Bronchial epithelial cell (primary cell): ENCODE data around the gene MMP12. TPM values are rescaled to one million over a fixed set of nuclear protein-coding genes. Genes with fewer than 3 reads are reported as not detected.

Source experiments
- DNase-seq: peaks from one replicate; pipeline ENCODE4 v3.0.0-alpha.2; 2010; ENCODE audit warnings: low read depth
- FAIRE-seq: peaks from 2 replicates; lab custom pipeline; 2011; peaks lifted over from hg19 to GRCh38; lab: Jason Lieb, UNC
- H3K27me3 ChIP-seq: 2 replicates; pipeline ENCODE4 v1.5.1; 2011; ENCODE audit warnings: low read length; ENCODE audit not compliant: control insufficient read depth, insufficient read depth
- H3K36me3 ChIP-seq: 2 replicates; pipeline ENCODE4 v1.5.1; 2011; ENCODE audit warnings: low read length; ENCODE audit not compliant: control insufficient read depth, insufficient read depth
- H3K4me3 ChIP-seq: 2 replicates; pipeline ENCODE4 v1.5.1; 2011; ENCODE audit warnings: mild to moderate bottlenecking, low read depth, low read length, control low read depth
- CTCF ChIP-seq: IDR thresholded peaks from 2 replicates; pipeline ENCODE4 v1.5.1; 2011; ENCODE audit warnings: mild to moderate bottlenecking, moderate library complexity, low read length, control low read depth, inconsistent platforms; ENCODE audit not compliant: insufficient read depth, severe bottlenecking
- total RNA-seq: library from RNA; depleted of rRNA; stranded (reverse); fragments of >200 nt; gene quantifications from 2 replicates; pipeline ENCODE4 v1.2.1, GENCODE V29; 2014

The MMP12 gene
- total RNA-seq = not detected in 2 replicates

GRCh38 chr11:102874852-102875251 lies at the start of gene MMP12:
TSS of gene MMP12 (minus strand) at chr11:102874982. CDS start at chr11:102874937, 45 bp downstream.
- FAIRE-seq (no peak), DNase-seq (peak; percentile 40)
- Histone ChIP-seq H3K27me3 (no peaks in the 10 kb centered on the region), H3K4me3 (no peak within 1 kb of the TSS), H3K36me3 (no peaks in the 10 kb centered on the region)
- TF ChIP-seq CTCF = no peak

GRCh38 chr11:102921587-102922220 lies 46.9 kb upstream of the MMP12 start:
- Histone ChIP-seq H3K4me3 (no peak overlapping the region), H3K27me3 (no peaks in the 10 kb centered on the region), H3K36me3 (no peaks in the 10 kb centered on the region)
- no peak for FAIRE-seq
- DNase-seq = no peak
- no peak for TF ChIP-seq CTCF

DNA sequence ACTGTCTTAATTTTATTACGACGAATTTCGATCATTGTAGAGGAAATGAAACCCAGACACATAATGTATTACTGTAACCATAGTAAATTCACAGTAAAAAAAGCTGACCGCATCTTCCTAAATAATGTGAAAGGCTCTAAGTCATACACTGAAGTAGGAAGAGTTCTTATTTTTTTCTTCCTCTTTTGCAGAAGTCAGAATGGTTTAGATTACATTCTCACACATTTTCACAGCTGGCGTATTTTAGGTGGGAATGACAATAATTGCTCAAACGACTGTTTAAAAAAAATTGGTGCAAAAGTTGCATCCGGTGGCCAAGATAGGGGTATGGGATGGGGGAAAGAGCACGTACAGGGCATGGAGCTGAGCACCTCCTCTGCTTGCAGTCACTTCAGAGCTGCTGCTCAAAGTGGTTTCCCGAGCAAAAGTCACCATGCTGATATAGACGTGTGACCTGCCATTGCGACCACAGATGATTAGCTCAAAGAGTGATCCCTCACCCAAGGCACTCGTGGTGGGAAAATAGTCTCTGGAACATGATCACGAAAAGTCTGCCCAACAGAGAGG lies 45.4 kb upstream of the MMP12 start:
- no peak for DNase-seq
- Histone ChIP-seq H3K36me3 (no peaks in the 10 kb centered on the region), H3K27me3 (no peaks in the 10 kb centered on the region), H3K4me3 (no peak overlapping the region)
- no peak for TF ChIP-seq CTCF
- no peak for FAIRE-seq

GRCh38 chr11:102915044-102915375 lies 40.2 kb upstream of the MMP12 start:
- FAIRE-seq = no peak
- no peaks in the 10 kb centered on the region for H3K27me3 ChIP-seq
- no peak overlapping the region for H3K4me3 ChIP-seq
- no peak for DNase-seq
- no peaks in the 10 kb centered on the region for H3K36me3 ChIP-seq
- no peak for TF ChIP-seq CTCF

DNA sequence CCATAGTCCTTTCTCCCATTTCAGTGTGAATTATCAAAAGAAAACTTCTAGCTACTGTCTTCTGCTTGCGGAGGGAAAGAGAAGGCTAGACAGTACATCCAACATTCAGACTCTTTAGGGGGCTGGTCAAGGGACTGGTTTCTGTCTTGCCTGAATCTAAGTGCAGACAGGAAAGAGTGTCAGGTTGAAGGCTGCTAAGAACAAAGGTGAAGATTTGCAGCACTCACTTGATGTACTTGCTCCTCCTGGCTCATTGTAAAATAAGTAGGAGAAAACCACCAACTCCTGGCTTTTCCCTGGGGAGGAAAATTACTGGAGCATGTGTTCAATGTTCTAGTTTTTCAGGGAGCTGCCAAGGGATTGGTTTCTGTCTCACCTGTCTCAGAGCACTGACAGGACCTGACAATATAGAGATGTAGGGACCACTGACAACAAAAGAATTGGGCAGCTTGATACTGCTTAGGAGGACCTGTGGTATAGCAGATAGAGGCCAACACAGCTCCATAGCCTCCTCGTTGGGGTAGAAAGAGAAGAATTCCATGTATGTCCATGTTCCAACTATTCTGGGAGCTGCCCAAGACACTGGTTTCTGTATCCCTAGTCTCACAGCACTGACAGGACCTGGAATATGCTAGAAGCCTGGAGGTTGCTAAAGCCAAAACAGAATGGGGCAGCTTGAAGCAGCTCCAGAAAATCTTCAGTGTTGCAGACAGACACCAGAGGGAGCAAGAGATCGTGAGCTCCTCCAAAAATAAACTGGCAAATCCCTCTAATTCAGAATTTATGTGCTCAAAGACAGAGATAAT lies 39.7 kb upstream of the MMP12 start:
- Histone ChIP-seq H3K27me3 (no peaks in the 10 kb centered on the region), H3K36me3 (no peaks in the 10 kb centered on the region), H3K4me3 (no peak overlapping the region)
- peak; percentile 55 for DNase-seq
- peak; percentile 79 for TF ChIP-seq CTCF
- peak; percentile 55 for FAIRE-seq
